NT2/D1 (cell line): ENCODE measurements around the gene HDX.
"Not testable (repeated sequence)": the region's sequence is repeated elsewhere in the genome, so short reads cannot be mapped to it uniquely, and the experiment has no call there.

Experiments used
- SUZ12 ChIP-seq: IDR thresholded peaks from 2 replicates; pipeline ENCODE4 v1.6.1; 2011; ENCODE audit not compliant: insufficient read length, insufficient read depth; ENCODE audit errors: extremely low read depth
- YY1 ChIP-seq: IDR thresholded peaks from 2 replicates; pipeline ENCODE4 v1.6.1; 2011; ENCODE audit not compliant: insufficient read length, insufficient read depth
- ZNF274 ChIP-seq: IDR thresholded peaks from 2 replicates; pipeline ENCODE4 v1.6.1; 2011; ENCODE audit warnings: mild to moderate bottlenecking, low read depth, low read length

DNA sequence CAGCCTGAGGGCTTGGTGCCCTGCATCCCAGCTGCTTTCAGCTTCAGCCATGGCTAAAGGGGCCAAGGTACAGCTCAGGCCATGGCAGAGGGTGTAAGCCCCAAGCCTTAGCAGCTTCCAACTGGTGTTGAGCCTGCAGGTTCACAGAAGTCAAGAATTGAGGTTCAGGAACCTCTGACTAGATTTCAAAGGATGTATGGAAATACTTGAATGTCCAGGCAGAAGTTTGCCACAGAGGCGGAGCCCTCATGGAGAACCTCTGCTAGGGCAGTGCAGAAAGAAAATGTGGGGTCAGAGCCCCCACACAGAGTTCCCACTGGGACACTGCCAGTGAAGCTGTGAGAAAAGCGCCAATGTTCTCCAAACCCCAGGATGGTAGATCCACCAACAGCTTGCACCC lies 39.1 kb upstream of the HDX start:
- TF ChIP-seq ZNF274, YY1, SUZ12: not testable (repeated sequence)
